ENCODE results near the gene TRMT44. TPM values are rescaled to one million over a fixed set of nuclear protein-coding genes. Genes with fewer than 3 reads are reported as not detected.

Gene TRMT44
- total RNA-seq, 1 experiment from 2014 or later, result 17.4 TPM

- no peak overlapping the region for H3K27ac ChIP-seq
- H3F3A ChIP-seq (ENCODE audit: insufficient read depth, low read depth), result no peaks in the 10 kb centered on the region; the same call in 1 of the 2 replicates
- peaks cover 12% of the 10 kb centered on the region for H3K4me1 ChIP-seq (replicated peaks; ENCODE audit: insufficient read depth)
- POLR2A ChIA-PET (ENCODE audit: unreplicated experiment), result no interaction called here
- H3K79me2 ChIP-seq (ENCODE audit: low read depth), result peaks cover 45% of the 10 kb centered on the region
- BruUV-seq (replicated peaks), result no TSS peak
- CTCF ChIA-PET, result no interaction called here
- no peak for DNase-seq
- H3K9me3 ChIP-seq (ENCODE audit: insufficient read depth, low read depth), result no peaks in the 10 kb centered on the region
- H3K27me3 ChIP-seq (ENCODE audit: insufficient read depth, low read depth), result no peaks in the 10 kb centered on the region
- intact Hi-C loops (cut with micrococcal nuclease; ENCODE audit: unreplicated experiment), result no loop called here
- H3K4me3 ChIP-seq, result no peak overlapping the region
- no peaks in the 10 kb centered on the region; the same call in 1 of the 2 replicates for H4K20me1 ChIP-seq (ENCODE audit: insufficient read depth)
- no peaks in the 10 kb centered on the region for H3K36me3 ChIP-seq (ENCODE audit: low read depth)
- H2AFZ ChIP-seq, result no peak overlapping the region
- H3K9me2 ChIP-seq (ENCODE audit: insufficient read depth), result no peaks in the 10 kb centered on the region
- TF ChIP-seq EZH2 (IDR thresholded peaks at IDR 0.05; ENCODE audit: low read depth) (no peak), CTCF (conservative IDR thresholded peaks at IDR 0.05) (no peak)
- no peak overlapping the region for H3K4me2 ChIP-seq
Observed at GRCh38 chr4:8446122-8446521, 5.5 kb downstream of the TRMT44 start.

- no peaks in the 10 kb centered on the region for H3K4me1 ChIP-seq (replicated peaks; ENCODE audit: insufficient read depth)
- CTCF ChIA-PET, result no interaction called here
- POLR2A ChIA-PET (ENCODE audit: unreplicated experiment), result interaction anchor here (0.7 kb wide), 2 partner anchors 21 to 693 kb away, joined by 3 to 4 read pairs; no protein-coding TSS in a partner anchor
- TF ChIP-seq EZH2 (IDR thresholded peaks at IDR 0.05; ENCODE audit: low read depth) (no peak), CTCF (conservative IDR thresholded peaks at IDR 0.05) (no peak)
- peak in 1 of 2 experiments; percentile 80 for DNase-seq
- H3K36me3 ChIP-seq (ENCODE audit: low read depth), result no peaks in the 10 kb centered on the region
- H3K4me3 ChIP-seq, result no peak overlapping the region
- H3K9me3 ChIP-seq (ENCODE audit: insufficient read depth, low read depth), result no peaks in the 10 kb centered on the region
- H3K27ac ChIP-seq, result peak overlapping the region; percentile 43; the same call in 1 of the 2 replicates
- H2AFZ ChIP-seq, result no peak overlapping the region
- H3K79me2 ChIP-seq (ENCODE audit: low read depth), result no peaks in the 10 kb centered on the region
- no peak overlapping the region for H3K4me2 ChIP-seq
- no peaks in the 10 kb centered on the region for H4K20me1 ChIP-seq (ENCODE audit: insufficient read depth)
- no peaks in the 10 kb centered on the region; the same call in 1 of the 2 replicates for H3F3A ChIP-seq (ENCODE audit: insufficient read depth, low read depth)
- no peaks in the 10 kb centered on the region for H3K27me3 ChIP-seq (ENCODE audit: insufficient read depth, low read depth)
- intact Hi-C loops (cut with micrococcal nuclease; ENCODE audit: unreplicated experiment), result no loop called here
- H3K9me2 ChIP-seq (ENCODE audit: insufficient read depth), result no peaks in the 10 kb centered on the region
- BruUV-seq (replicated peaks), result no TSS peak
Observed at GRCh38 chr4:8451440-8452182, 11.0 kb downstream of the TRMT44 start.

GRCh38 chr4:8453957-8454356 lies 13.4 kb downstream of the TRMT44 start:
- no peak overlapping the region for H2AFZ ChIP-seq
- H3K4me1 ChIP-seq (replicated peaks; ENCODE audit: insufficient read depth), result no peaks in the 10 kb centered on the region
- intact Hi-C loops (cut with micrococcal nuclease; ENCODE audit: unreplicated experiment), result no loop called here
- no TSS peak for BruUV-seq (replicated peaks)
- no peak overlapping the region for H3K4me2 ChIP-seq
- H3K4me3 ChIP-seq, result no peak overlapping the region
- H3K9me2 ChIP-seq (ENCODE audit: insufficient read depth), result no peaks in the 10 kb centered on the region
- DNase-seq, result no peak
- H3K36me3 ChIP-seq (ENCODE audit: low read depth), result no peaks in the 10 kb centered on the region
- H3K27ac ChIP-seq, result no peak overlapping the region
- no peaks in the 10 kb centered on the region for H3K9me3 ChIP-seq (ENCODE audit: insufficient read depth, low read depth)
- H4K20me1 ChIP-seq (ENCODE audit: insufficient read depth), result no peaks in the 10 kb centered on the region
- H3F3A ChIP-seq (ENCODE audit: insufficient read depth, low read depth), result no peaks in the 10 kb centered on the region; the same call in 1 of the 2 replicates
- TF ChIP-seq EZH2 (IDR thresholded peaks at IDR 0.05; ENCODE audit: low read depth) (no peak), CTCF (conservative IDR thresholded peaks at IDR 0.05) (no peak)
- H3K79me2 ChIP-seq (ENCODE audit: low read depth), result no peaks in the 10 kb centered on the region
- POLR2A ChIA-PET (ENCODE audit: unreplicated experiment), result no interaction called here
- CTCF ChIA-PET, result no interaction called here
- H3K27me3 ChIP-seq (ENCODE audit: insufficient read depth, low read depth), result no peaks in the 10 kb centered on the region

Data from PC-9 (cell line).